ENCODE measurements around the gene STAC2. TPM values are rescaled to one million over a fixed set of nuclear protein-coding genes. Genes with fewer than 3 reads are reported as not detected.

STAC2 gene
- total and polyA plus RNA-seq, 2 of the 13 experiments (the other 11 are each of a cell fraction or from before 2014, with no cell fraction given) = not detected

DNA sequence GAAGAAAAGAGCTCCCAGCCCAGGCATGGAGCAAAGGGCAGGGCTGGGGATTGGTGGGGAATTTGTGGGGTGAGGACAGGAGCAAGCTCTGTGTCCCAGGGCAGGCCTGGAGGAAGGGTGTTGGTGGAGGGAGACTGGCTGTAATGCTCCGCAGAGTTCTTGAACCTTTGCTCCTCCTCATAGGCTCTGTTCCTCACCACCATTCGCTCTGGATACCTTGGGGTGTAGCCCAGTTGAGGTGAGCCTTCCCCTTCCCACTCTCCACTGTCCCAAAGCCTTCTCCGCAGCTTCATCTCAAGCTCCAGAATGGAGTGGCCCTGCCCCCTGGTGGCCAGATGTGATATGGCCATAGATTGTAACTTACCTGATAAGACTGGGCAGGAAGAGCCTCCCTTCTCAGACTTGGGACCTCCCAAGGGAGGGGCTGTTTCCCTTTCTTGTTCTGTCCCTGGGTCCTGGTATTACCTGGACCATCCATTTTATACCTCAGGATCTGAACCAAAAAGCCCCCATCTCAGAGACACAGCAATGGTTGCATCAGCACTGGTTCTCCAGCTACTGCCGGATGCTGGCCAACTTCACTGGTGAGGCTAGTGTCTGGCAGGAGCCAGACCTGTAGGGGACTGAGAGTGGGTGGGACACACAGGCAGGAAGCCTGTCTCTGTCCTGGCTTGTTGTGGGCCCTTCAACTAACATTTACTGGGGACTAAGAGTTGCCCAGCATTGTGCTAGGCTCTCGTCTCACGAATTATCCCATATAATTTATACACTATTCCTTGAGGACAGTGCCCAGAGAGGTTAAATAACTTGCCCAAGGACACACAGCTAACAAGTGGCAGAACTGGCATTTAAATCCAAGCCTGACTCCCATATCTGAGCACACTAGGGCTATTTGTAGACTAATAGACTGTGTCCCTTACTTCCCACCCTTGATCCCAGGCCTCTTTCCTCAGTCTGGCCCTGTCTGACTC is 19.1 kb upstream of the STAC2 start (continued):
- TF ChIP-seq, protein P1, sequence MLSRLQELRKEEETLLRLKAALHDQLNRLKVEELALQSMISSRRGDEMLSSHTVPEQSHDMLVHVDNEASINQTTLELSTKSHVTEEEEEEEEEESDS (CRISPR knock-in tag; IDR thresholded peaks at IDR 0.05; ENCODE audit: borderline replicate concordance) = no peak
- TF ChIP-seq, protein P2, sequence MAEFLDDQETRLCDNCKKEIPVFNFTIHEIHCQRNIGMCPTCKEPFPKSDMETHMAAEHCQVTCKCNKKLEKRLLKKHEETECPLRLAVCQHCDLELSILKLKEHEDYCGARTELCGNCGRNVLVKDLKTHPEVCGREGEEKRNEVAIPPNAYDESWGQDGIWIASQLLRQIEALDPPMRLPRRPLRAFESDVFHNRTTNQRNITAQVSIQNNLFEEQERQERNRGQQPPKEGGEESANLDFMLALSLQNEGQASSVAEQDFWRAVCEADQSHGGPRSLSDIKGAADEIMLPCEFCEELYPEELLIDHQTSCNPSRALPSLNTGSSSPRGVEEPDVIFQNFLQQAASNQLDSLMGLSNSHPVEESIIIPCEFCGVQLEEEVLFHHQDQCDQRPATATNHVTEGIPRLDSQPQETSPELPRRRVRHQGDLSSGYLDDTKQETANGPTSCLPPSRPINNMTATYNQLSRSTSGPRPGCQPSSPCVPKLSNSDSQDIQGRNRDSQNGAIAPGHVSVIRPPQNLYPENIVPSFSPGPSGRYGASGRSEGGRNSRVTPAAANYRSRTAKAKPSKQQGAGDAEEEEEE (CRISPR knock-in tag; IDR thresholded peaks at IDR 0.05; ENCODE audit: borderline replicate concordance) = 0 out of 2 replicates have a peak, but pooled peaks have one; percentile 42
- TF ChIP-seq, protein P3, sequence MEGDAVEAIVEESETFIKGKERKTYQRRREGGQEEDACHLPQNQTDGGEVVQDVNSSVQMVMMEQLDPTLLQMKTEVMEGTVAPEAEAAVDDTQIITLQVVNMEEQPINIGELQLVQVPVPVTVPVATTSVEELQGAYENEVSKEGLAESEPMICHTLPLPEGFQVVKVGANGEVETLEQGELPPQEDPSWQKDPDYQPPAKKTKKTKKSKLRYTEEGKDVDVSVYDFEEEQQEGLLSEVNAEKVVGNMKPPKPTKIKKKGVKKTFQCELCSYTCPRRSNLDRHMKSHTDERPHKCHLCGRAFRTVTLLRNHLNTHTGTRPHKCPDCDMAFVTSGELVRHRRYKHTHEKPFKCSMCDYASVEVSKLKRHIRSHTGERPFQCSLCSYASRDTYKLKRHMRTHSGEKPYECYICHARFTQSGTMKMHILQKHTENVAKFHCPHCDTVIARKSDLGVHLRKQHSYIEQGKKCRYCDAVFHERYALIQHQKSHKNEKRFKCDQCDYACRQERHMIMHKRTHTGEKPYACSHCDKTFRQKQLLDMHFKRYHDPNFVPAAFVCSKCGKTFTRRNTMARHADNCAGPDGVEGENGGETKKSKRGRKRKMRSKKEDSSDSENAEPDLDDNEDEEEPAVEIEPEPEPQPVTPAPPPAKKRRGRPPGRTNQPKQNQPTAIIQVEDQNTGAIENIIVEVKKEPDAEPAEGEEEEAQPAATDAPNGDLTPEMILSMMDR (CRISPR knock-in tag; IDR thresholded peaks at IDR 0.05) = peak; percentile 98
- no peak for TF ChIP-seq FOXA3 (CRISPR knock-in tag; IDR thresholded peaks at IDR 0.05)
- TF ChIP-seq MYNN (CRISPR knock-in tag; IDR thresholded peaks at IDR 0.05; ENCODE audit: low read depth) = 0 out of 2 replicates have a peak, but pooled peaks have one; percentile 86
- TF ChIP-seq, protein P4, sequence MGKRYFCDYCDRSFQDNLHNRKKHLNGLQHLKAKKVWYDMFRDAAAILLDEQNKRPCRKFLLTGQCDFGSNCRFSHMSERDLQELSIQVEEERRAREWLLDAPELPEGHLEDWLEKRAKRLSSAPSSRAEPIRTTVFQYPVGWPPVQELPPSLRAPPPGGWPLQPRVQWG (CRISPR knock-in tag; IDR thresholded peaks at IDR 0.05; ENCODE audit: borderline replicate concordance, low read depth) = no peak
- TF ChIP-seq, protein P5, sequence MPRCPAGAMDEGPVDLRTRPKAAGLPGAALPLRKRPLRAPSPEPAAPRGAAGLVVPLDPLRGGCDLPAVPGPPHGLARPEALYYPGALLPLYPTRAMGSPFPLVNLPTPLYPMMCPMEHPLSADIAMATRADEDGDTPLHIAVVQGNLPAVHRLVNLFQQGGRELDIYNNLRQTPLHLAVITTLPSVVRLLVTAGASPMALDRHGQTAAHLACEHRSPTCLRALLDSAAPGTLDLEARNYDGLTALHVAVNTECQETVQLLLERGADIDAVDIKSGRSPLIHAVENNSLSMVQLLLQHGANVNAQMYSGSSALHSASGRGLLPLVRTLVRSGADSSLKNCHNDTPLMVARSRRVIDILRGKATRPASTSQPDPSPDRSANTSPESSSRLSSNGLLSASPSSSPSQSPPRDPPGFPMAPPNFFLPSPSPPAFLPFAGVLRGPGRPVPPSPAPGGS (CRISPR knock-in tag; IDR thresholded peaks at IDR 0.05) = no peak
- TF ChIP-seq, protein P6, sequence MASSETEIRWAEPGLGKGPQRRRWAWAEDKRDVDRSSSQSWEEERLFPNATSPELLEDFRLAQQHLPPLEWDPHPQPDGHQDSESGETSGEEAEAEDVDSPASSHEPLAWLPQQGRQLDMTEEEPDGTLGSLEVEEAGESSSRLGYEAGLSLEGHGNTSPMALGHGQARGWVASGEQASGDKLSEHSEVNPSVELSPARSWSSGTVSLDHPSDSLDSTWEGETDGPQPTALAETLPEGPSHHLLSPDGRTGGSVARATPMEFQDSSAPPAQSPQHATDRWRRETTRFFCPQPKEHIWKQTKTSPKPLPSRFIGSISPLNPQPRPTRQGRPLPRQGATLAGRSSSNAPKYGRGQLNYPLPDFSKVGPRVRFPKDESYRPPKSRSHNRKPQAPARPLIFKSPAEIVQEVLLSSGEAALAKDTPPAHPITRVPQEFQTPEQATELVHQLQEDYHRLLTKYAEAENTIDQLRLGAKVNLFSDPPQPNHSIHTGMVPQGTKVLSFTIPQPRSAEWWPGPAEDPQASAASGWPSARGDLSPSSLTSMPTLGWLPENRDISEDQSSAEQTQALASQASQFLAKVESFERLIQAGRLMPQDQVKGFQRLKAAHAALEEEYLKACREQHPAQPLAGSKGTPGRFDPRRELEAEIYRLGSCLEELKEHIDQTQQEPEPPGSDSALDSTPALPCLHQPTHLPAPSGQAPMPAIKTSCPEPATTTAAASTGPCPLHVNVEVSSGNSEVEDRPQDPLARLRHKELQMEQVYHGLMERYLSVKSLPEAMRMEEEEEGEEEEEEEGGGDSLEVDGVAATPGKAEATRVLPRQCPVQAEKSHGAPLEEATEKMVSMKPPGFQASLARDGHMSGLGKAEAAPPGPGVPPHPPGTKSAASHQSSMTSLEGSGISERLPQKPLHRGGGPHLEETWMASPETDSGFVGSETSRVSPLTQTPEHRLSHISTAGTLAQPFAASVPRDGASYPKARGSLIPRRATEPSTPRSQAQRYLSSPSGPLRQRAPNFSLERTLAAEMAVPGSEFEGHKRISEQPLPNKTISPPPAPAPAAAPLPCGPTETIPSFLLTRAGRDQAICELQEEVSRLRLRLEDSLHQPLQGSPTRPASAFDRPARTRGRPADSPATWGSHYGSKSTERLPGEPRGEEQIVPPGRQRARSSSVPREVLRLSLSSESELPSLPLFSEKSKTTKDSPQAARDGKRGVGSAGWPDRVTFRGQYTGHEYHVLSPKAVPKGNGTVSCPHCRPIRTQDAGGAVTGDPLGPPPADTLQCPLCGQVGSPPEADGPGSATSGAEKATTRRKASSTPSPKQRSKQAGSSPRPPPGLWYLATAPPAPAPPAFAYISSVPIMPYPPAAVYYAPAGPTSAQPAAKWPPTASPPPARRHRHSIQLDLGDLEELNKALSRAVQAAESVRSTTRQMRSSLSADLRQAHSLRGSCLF (CRISPR knock-in tag; IDR thresholded peaks at IDR 0.05; ENCODE audit: borderline replicate concordance) = no peak
- TF ChIP-seq, protein P7, sequence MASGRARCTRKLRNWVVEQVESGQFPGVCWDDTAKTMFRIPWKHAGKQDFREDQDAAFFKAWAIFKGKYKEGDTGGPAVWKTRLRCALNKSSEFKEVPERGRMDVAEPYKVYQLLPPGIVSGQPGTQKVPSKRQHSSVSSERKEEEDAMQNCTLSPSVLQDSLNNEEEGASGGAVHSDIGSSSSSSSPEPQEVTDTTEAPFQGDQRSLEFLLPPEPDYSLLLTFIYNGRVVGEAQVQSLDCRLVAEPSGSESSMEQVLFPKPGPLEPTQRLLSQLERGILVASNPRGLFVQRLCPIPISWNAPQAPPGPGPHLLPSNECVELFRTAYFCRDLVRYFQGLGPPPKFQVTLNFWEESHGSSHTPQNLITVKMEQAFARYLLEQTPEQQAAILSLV (CRISPR knock-in tag; IDR thresholded peaks at IDR 0.05; ENCODE audit: borderline replicate concordance) = peak; percentile 73; the same call in 1 of the 2 replicates
- no peak for TF ChIP-seq POLR2AphosphoS5 (IDR thresholded peaks at IDR 0.05; ENCODE audit: low read depth, low read length)
- TF ChIP-seq, protein P8, sequence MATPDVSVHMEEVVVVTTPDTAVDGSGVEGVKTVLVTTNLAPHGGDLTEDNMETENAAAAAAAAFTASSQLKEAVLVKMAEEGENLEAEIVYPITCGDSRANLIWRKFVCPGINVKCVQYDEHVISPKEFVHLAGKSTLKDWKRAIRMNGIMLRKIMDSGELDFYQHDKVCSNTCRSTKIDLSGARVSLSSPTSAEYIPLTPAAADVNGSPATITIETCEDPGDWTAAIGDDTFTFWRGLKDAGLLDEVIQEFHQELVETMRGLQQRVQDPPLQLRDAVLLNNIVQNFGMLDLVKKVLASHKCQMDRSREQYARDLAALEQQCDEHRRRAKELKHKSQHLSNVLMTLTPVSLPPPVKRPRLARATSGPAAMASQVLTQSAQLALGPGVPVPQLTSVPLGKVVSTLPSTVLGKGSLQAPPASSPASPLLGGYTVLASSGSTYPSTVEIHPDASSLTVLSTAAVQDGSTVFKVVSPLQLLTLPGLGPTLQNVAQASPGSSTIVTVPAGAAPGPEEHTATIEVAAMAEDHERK (CRISPR knock-in tag; IDR thresholded peaks at IDR 0.05; ENCODE audit: low read depth) = no peak
- TF ChIP-seq SP5 (CRISPR knock-in tag; IDR thresholded peaks at IDR 0.05; ENCODE audit: borderline replicate concordance, low read depth) = no peak
- peak; percentile 39 for TF ChIP-seq ZEB1 (IDR thresholded peaks at IDR 0.05; ENCODE audit: insufficient replicate concordance, low read depth)
